RPMI7951 (cell line): ENCODE measurements around the gene CMTM6. TPM values are rescaled to one million over a fixed set of nuclear protein-coding genes. Genes with fewer than 3 reads are reported as not detected.
"Not testable (repeated sequence)": the region's sequence is repeated elsewhere in the genome, so short reads cannot be mapped to it uniquely, and the experiment has no call there.

Experiments used
- DNase-seq: peaks from one replicate; pipeline ENCODE4 v3.0.0-alpha.2; 2012; ENCODE audit warnings: low read depth
- total RNA-seq: library from RNA; depleted of rRNA; stranded (reverse); fragments of >200 nt; shearing (Covaris generic); gene quantifications from 2 replicates; pipeline ENCODE4 v1.2.3, GENCODE V29; 2014; rRNA removed

CMTM6 gene, protein sequence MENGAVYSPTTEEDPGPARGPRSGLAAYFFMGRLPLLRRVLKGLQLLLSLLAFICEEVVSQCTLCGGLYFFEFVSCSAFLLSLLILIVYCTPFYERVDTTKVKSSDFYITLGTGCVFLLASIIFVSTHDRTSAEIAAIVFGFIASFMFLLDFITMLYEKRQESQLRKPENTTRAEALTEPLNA
- total RNA-seq: 203 and 270 TPM in 2 replicates

DNA sequence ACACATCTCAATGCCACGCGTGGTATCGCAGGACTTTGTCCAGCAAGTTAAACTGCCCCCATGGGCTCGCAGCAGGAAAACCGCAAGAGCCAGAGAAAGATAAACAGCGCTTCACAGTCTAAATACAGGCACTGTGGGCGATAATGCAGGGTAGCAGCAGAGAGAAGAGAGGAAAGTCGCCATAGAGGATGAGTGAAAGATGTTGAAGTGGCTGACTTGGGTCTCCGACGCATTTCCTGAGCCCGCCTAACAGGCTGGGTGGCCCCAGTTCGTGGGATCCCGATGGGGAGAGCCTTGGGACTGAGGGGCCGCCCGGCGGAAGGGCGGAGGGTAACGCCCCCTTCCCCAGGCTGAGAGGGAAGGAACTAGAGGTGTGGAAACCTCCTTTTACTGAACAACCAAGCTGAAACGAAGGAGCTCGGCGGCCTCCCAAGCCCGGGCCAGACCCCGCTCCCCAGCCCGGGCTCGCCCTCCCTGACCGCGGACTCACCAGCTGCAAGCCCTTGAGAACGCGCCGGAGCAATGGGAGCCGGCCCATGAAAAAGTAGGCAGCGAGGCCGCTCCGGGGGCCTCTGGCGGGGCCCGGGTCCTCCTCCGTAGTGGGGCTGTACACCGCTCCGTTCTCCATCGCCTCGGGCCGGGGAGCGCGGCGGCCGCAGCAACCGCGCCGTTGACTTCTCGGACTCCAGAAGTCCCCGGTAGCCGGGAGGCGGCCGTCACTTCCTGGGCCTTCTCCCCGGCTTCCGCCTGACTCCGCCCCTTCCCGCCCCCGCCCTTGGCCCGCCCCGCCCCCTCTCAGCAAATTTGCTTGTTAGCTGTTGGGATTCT lies at the start of gene CMTM6:
CMTM6 (minus strand) TSS at position 735 of the 828 bp plus-strand sequence; CDS start at position 628, 107 bp downstream.
- DNase-seq: peak; percentile 81

DNA sequence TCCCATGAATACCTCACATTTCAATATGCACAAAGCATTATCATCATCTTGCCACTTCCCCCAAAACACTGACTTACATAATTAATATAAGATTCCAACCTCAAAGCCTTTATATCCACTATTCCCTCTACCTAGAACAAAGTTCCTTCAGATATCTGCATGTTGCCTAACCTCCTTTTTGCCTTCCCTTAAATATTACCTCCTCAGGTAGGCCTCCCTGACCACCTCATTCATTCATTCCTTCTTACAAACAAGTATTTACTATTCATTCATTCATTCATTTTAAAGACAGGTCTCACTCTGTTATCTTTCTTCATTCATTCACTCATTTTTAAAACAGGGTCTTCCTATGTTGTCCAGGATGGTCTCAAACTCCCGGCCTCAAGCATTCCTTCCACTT lies 49.4 kb upstream of the CMTM6 start:
- DNase-seq: no peak

DNA sequence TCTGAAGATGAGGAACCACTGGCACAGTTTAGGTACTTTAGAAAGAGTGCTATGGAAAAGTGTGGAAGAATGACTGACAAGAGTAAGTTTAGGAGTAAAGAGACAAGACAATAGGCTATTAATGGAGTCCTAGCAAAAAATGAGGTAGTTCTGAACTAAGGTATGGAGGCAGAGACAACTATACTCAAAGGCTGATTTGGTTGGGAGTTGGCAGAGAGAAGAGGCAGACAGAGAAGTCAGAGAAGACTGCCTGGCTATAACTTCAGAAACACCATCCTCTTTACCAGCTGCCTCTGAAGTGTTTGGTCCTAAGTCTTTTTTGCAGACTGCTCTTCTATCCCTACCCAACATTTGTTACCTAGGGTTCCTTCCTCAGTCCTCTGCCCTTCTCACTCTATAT lies 48.8 kb upstream of the CMTM6 start:
- no peak for DNase-seq

DNA sequence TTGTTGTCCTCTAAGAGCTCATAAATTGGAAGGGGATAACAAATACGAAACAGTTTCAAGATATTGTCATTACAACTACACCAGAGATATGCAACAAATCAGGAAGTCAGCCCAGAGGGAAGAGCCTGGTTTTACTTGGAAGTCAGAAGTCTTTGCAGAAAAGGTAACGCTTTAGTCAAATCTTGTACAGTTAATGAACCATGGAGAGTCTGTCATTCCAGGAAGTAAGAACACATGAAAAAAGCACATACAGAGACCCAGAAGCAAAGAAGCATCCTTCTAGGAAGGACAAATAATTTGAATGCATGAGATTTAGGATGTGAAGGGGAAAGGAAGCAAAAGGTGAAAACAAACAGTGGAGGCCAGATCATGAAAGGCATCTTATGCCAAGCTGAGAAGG lies 48.4 kb upstream of the CMTM6 start:
- DNase-seq: no peak

DNA sequence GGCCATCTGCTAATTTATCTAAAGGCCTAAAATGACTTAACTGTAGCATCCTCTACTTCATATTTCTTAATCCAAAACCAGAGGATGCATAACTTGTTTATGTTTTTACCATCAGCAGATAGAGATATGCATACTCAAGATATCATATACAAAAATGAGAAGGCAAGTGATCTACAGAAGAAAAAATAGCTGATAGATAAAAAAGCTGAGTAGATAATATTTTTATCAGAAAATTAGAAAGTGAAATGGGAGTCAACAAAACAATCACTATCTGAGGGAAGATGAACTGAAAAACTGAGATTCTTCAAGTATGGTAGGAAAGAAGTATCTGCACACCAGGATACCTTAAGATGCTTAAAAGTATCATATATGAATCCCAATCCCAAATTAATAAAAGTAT lies 42.7 kb upstream of the CMTM6 start:
- no peak for DNase-seq

DNA sequence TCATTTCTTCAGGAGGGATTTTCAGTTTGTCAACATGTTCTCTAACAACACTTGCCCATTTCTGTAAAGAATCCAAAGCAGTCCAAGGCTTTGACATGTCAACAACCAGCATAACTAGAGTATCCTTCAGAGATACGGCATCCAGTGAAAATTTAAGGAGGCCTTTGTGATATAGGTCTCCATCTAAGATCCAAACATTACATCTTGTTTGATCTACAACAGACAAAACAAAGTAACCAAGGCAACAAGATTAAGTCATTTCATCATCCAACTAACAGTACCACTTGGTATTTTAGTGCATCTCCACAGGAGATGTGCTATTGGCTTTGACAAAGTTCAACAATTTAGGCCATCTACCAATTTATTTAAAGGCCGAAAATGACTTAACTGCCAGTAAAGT lies 42.2 kb upstream of the CMTM6 start:
- DNase-seq: no peak

DNA sequence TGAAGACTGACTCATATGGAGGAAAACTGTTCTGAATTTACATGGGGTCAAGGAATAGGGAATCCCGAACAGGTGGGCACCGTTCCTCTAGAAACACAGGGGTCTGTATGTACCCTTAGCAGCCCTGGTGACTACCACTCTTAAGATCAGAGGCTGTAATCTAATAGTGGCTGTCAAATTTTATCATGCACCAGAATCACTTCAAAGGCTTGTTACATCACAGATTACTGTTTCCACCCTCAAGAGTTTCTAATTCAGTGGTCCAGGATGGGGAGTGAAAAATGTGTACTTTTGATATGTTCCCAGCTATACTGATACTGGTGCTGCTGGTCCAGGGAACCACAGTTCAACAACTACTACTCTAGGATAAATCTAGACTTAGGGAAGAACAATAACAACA lies 40.2 kb upstream of the CMTM6 start:
- no peak for DNase-seq

DNA sequence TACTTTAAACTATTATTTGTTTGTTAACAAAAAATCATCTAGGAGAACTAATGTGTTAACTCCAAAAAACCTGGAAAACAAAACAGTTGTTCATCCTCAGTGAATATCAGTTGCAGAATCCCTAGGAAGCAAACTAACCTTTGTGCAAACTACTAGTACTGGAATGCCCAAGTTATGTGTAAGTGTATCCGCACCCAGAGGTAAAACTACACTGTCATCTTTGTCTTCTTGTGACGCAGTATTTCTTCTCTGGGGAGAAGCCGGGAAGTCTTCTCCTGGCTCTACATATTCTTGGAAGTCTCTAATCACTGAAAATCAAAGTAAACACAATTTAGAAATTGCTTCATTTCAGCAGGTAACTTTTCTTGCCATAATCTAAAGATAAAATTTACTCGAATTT lies 38.2 kb upstream of the CMTM6 start:
- DNase-seq: no peak

DNA sequence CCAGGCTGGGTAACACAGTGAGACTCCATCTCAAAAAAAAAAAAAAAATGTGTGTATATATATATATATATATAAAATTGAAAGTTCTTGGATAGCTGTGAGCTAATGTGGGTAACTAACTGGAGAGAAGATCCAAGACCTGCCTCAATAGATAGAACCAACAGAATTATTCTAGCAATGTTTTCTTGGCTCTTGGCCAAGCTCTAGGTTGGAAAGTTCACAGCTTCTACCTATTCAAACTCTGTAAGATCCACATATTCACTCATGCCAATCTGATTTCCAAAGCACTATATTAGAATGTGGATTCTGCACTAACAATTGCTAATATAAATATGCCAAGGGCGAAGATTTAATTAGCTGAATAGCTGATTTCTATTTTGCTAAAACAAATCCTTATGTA lies 29.8 kb upstream of the CMTM6 start:
- DNase-seq: no peak

DNA sequence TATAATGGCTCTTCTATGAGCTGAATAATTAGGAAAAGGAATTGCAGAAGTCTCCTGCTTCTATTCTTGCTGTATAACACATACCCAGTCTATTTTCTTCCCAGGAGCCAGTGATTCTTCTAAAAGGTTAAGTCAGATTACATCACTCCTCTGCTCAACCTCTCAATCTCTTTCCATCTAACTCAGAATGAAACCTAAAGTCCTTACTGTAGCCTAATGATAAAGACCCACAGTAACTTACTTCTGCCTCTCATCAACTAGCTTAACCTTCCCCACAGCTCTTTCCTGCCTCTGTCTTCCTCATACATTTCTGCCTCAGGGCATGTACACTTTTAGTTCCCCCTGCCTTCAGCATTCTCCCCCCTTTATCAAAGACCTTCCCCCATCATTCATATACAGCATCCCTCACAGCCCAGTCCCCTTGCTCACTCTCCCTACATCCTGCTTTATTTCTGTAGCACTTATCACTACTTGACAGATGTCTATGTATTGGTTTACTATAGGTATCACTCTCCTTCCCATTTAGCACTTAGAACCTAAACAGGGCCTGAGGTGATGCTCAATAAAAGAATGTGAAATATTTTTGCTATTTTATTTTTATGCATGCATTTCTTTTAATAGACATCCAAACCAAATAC lies 28.5 kb upstream of the CMTM6 start:
- DNase-seq: no peak

DNA sequence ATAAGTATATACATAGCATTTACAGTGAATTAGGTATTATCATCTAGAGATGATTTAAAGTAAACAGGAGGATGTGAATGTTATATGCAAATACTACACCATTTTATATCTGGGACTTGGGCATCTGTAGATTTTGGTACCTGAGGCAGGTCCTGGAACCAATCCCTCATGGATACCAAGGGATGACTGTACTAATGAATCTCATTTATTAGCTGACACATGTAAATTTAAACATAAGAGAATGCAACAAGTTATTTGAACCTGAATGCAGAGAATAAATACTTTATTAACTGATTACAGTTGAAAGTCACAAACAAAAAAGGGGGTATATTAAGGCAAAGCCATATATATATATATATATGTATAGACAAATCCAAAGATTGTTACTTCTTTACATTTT lies 23.1 kb upstream of the CMTM6 start:
- no peak for DNase-seq

DNA sequence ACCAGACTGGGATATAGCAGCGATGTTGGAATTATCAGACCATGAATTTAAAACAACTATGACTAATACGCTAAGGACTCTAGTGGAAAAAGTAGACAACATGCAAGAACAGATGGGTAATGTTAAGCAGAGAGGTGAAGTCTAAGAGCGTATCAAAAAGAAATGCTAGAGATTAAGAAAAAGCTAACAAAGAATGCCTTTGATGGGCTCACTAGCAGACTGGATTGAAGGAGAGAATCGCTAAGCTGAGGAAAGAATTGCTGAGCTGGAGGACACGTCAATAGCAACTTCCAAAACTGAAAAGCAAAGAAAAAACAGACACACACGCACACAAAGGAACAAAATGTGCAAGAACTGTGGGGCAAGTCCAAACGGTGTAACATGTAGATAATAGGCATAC lies 20.0 kb upstream of the CMTM6 start:
- DNase-seq: peak; percentile 24

DNA sequence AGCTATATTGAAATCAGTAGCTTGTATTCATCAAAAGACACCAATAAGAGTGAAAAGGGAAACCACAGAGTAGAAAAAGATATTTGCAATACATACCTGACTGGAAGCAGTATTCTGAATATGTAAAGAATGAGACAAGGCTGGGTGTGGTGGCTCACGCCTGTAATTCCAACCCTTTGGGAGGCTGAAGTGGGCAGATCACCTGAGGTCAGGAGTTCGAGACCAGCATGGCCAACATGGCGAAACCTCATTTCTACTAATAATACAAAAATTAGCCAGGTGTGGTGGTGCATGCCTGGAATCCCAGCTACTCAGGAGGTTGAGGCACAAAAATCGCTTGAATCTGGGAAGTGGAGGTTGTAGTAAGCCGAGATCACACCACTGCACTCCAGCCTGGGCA lies 16.3 kb upstream of the CMTM6 start:
- DNase-seq: not testable (repeated sequence)

DNA sequence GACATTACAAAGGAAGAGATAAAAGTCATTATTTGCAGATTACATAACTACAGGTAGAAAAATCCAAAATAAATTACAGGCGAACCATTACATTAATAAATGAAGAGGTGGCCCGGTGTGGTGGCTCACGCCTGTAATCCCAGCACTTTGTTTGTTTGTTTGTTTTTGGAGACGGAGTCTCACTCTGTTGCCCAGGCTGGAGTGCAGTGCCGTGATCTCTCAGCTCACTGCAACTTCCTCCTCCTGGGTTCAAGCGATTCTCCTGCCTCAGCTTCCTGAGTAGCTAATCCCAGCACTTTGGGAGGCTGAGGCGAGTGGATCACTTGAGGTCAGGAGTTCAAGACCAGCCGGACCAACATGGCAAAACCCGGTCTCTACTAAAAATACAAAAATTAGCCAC lies 14.1 kb upstream of the CMTM6 start:
- not testable (repeated sequence) for DNase-seq

DNA sequence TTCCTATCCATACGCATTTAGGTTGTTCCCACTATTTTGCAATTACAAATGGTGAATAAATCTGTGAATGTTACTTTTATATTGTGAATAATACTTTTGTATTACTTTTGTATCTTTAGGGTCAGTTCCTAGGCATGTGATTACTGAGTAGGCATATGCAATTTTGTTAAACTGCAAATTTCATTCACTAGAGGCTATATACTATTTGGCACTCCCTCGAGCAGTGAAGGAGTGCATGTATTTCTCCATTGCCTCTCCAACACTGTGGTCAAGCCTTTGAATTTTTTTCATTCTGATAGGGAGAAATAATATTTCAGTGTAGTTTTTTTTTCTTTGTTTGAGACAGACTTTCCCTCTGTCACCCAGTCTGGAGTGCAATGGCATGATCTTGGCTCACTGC lies 8.4 kb upstream of the CMTM6 start:
- DNase-seq: no peak

DNA sequence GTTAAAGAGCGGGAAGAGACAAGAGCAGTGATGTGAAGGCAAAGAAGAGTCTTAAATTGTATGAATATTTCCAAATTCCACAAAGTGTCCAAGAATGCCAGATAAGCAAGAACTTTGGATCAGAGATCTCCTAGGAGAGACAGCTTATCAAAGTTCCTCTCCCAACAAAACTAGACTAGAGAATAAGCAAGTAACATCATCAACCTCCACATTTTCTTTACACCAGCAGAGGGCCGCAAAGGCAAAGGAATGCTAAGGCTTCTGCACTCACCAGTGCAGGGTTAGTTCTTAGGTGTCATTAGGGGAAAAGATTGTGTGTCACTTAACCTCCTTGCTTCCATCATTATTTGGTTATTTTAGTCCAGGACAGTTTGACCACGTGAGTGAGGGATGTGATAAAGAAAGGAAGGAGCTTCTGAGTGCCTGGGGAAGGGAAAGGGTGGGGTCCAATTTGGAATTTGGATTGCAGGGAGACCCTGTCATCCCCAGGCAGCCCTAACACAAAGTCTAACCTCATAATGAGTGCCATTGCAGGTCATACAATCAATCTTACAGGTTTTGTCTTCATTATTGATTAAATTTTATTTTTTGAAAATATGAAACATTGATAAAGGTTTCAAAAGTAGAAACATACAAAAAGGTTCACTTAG lies 7.5 kb upstream of the CMTM6 start:
- peak; percentile 69 for DNase-seq

DNA sequence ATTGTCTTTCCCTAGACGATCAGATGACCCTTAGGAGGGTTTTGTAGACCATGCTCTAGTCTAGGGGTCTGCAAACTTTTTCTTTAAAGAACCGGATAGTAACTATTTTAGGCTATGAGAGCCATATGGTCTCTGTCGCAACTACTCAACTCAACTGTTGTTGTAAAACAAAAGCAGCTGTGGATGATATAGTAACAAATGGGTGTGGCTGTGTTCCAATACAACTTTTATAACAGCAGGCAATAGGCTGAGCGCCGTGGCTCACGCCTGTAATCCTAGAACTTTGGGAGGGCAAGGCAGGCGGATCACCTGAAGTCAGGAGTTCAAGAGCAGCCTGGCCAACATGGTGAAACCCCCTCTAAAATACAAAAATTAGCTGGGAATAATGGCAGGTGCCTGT lies 6.1 kb upstream of the CMTM6 start:
- DNase-seq: no peak

DNA sequence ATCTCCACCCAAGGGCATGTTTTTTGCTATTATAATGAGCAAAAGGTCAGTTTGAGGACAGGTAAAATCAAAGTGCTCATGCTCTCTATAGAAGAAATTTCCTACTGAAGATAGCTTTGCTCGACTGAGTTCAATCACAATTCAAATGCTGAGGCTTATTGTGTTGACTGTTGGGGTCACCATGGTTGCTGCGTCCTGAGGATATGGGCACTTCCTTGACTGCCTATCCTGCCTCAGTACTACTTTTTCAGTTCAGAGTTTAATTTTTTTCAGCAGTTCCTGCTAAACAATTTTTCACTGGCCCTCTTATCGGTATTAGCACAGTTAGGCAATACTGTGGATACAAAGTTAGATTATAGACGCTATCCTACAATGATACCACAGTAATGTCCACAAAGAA lies 3.8 kb upstream of the CMTM6 start:
- no peak for DNase-seq

DNA sequence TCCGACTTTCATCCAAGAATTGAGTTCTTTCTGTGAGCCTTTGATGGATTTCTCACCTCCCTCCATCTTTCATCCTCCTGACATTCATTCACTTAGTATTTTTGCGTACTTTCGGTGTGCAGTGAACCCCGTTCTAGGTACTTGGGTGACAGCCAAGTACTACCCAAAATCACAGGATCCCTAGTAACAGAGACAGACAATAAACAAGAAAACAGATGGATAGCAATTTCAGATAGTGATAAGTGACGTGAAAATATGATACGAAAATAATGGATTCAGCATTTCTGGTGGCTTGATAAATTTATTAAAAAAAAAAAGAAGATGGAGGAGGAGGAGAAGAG lies 264 bp upstream of the CMTM6 start:
- DNase-seq: no peak

DNA sequence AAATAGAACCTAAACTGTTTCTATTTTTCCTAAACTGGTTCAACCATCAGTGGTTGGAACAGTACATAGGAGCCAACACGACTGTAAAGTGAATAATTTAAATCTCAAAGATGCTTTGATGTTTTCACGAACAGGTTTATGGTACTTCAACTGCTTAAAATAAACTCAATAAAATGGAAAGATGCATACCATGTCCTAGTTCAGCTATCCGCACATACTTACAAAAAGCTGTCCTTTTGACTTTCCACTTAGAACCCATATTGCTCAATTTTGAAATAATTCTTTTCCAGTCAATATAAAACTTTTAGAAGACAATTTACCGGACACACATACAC lies 902 bp downstream of the CMTM6 start:
- DNase-seq: no peak

DNA sequence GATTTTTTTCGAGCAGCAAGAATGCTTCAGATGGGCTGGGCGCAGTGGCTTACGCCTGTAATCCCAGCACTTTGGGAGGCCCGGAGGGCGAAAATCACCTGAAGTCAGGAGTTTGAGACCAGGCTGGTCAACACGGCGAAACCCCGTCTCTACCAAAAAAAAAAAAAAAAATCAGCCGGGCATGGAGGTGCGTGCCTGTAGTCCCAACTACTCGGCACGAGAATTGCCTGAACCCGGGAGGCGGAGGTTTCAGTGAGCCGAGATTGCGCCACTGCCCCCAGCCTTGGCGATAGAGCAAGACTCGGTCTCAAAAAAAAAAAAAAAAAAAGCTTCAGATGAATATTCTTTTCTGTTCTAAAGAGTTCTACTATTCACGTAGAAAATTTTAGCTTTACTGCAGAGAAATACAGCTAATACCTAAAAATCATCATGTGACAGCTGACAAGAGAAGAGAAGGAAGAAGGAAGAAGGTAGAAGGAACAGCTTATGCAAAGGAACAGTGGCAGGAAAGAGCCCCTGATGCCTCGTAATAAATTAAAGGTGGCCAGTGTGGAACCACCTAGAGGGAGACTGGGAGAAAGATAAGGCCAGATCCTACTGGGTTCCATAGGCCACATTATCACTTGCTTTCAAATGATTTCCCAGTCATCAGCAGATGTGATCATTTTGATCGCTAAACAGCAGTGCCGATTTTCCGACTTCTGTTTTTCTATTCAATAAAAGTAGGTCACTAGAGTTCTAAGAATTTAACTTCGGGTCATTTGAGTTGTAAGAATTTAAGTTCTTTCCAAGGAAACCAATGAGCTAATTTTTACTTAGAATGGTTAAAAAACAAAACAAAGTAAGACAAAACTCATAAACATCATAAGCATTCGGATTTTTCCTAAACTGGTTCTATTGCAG lies 1.5 kb downstream of the CMTM6 start:
- DNase-seq: peak; percentile 37

DNA sequence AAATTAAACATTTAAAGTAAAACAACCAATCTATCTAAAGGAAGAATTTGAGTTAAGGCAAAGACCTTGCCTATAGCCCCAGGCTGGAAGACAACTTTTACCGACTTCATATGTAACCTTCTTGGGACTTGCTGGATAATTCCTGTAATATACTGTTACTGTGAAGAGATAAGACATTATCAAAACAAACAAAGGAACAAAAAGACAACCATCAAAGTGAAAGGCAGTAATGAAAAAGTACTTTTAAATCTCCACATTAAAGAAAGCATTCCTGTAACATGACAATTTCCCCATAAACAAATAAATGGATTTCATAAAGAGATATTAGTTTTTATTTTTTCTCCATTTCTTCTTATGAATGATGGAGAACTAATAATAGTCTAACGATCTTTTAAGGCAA lies 2.4 kb downstream of the CMTM6 start:
- no peak for DNase-seq
